ENCODE results near the gene CBS. TPM values are rescaled to one million over a fixed set of nuclear protein-coding genes. Genes with fewer than 3 reads are reported as not detected.
"Not testable (repeated sequence)": the region's sequence is repeated elsewhere in the genome, so short reads cannot be mapped to it uniquely, and the experiment has no call there.

The CBS gene
- total RNA-seq, 1 donor from 2014 or later: 92.3 TPM

- H3K27ac Mint-ChIP-seq (ENCODE audit: unreplicated experiment): not testable (repeated sequence)
Measured at GRCh38 chr21:43090947-43091346, 15.3 kb upstream of the CBS start.

GRCh38 chr21:43089463-43089862 lies 13.8 kb upstream of the CBS start:
- not testable (repeated sequence) for H3K36me3 Mint-ChIP-seq (ENCODE audit: low read depth); H3K9me3 Mint-ChIP-seq (ENCODE audit: low read depth); H3K4me1 Mint-ChIP-seq (ENCODE audit: low read depth); H3K4me3 Mint-ChIP-seq (ENCODE audit: unreplicated experiment); H3K27me3 Mint-ChIP-seq (ENCODE audit: low read depth); DNase-seq (ENCODE audit: low spot score); H3K27ac Mint-ChIP-seq (ENCODE audit: unreplicated experiment)

More at GRCh38 chr21:43090947-43091346, 15.3 kb upstream of the CBS start:
- DNase-seq (ENCODE audit: low spot score); H3K4me3 Mint-ChIP-seq (ENCODE audit: unreplicated experiment); H3K4me1 Mint-ChIP-seq (ENCODE audit: low read depth); H3K9me3 Mint-ChIP-seq (ENCODE audit: low read depth); H3K27me3 Mint-ChIP-seq (ENCODE audit: low read depth); H3K36me3 Mint-ChIP-seq (ENCODE audit: low read depth): not testable (repeated sequence)

- H3K27ac Mint-ChIP-seq (ENCODE audit: unreplicated experiment); H3K4me1 Mint-ChIP-seq (ENCODE audit: low read depth): not testable (repeated sequence)
Measured at GRCh38 chr21:43082587-43083300, 7.1 kb upstream of the CBS start.

GRCh38 chr21:43076643-43077042 lies 1.0 kb upstream of the CBS start:
- H3K27me3 Mint-ChIP-seq (ENCODE audit: low read depth); H3K27ac Mint-ChIP-seq (ENCODE audit: unreplicated experiment); DNase-seq (ENCODE audit: low spot score); H3K9me3 Mint-ChIP-seq (ENCODE audit: low read depth); H3K4me1 Mint-ChIP-seq (ENCODE audit: low read depth); H3K4me3 Mint-ChIP-seq (ENCODE audit: unreplicated experiment); H3K36me3 Mint-ChIP-seq (ENCODE audit: low read depth): not testable (repeated sequence)

More at GRCh38 chr21:43082587-43083300, 7.1 kb upstream of the CBS start:
- DNase-seq (ENCODE audit: low spot score); H3K4me3 Mint-ChIP-seq (ENCODE audit: unreplicated experiment); H3K36me3 Mint-ChIP-seq (ENCODE audit: low read depth); H3K9me3 Mint-ChIP-seq (ENCODE audit: low read depth); H3K27me3 Mint-ChIP-seq (ENCODE audit: low read depth): not testable (repeated sequence)

- not testable (repeated sequence) for H3K36me3 Mint-ChIP-seq (ENCODE audit: low read depth); H3K27me3 Mint-ChIP-seq (ENCODE audit: low read depth); H3K27ac Mint-ChIP-seq (ENCODE audit: unreplicated experiment); H3K4me1 Mint-ChIP-seq (ENCODE audit: low read depth); H3K9me3 Mint-ChIP-seq (ENCODE audit: low read depth); DNase-seq (ENCODE audit: low spot score); H3K4me3 Mint-ChIP-seq (ENCODE audit: unreplicated experiment)
Measured at GRCh38 chr21:43076023-43076637, 495 bp upstream of the CBS start.

- not testable (repeated sequence) for H3K4me1 Mint-ChIP-seq (ENCODE audit: low read depth); H3K36me3 Mint-ChIP-seq (ENCODE audit: low read depth); H3K27ac Mint-ChIP-seq (ENCODE audit: unreplicated experiment); H3K4me3 Mint-ChIP-seq (ENCODE audit: unreplicated experiment); H3K27me3 Mint-ChIP-seq (ENCODE audit: low read depth); H3K9me3 Mint-ChIP-seq (ENCODE audit: low read depth); DNase-seq (ENCODE audit: low spot score)
Measured at GRCh38 chr21:43074401-43075169, 1.1 kb downstream of the CBS start.

GRCh38 chr21:43072742-43073141 lies 2.9 kb downstream of the CBS start:
- not testable (repeated sequence) for H3K36me3 Mint-ChIP-seq (ENCODE audit: low read depth); H3K4me3 Mint-ChIP-seq (ENCODE audit: unreplicated experiment); H3K9me3 Mint-ChIP-seq (ENCODE audit: low read depth); H3K4me1 Mint-ChIP-seq (ENCODE audit: low read depth); H3K27ac Mint-ChIP-seq (ENCODE audit: unreplicated experiment); DNase-seq (ENCODE audit: low spot score); H3K27me3 Mint-ChIP-seq (ENCODE audit: low read depth)

GRCh38 chr21:43069682-43070081 lies 6.0 kb downstream of the CBS start:
- H3K27me3 Mint-ChIP-seq (ENCODE audit: low read depth); H3K9me3 Mint-ChIP-seq (ENCODE audit: low read depth); DNase-seq (ENCODE audit: low spot score); H3K4me1 Mint-ChIP-seq (ENCODE audit: low read depth); H3K36me3 Mint-ChIP-seq (ENCODE audit: low read depth); H3K27ac Mint-ChIP-seq (ENCODE audit: unreplicated experiment); H3K4me3 Mint-ChIP-seq (ENCODE audit: unreplicated experiment): not testable (repeated sequence)

- not testable (repeated sequence) for H3K4me1 Mint-ChIP-seq (ENCODE audit: low read depth); H3K27me3 Mint-ChIP-seq (ENCODE audit: low read depth); H3K27ac Mint-ChIP-seq (ENCODE audit: unreplicated experiment); H3K4me3 Mint-ChIP-seq (ENCODE audit: unreplicated experiment); DNase-seq (ENCODE audit: low spot score); H3K9me3 Mint-ChIP-seq (ENCODE audit: low read depth); H3K36me3 Mint-ChIP-seq (ENCODE audit: low read depth)
Measured at GRCh38 chr21:43068065-43068464, 7.6 kb downstream of the CBS start.

- H3K4me3 Mint-ChIP-seq (ENCODE audit: unreplicated experiment); DNase-seq (ENCODE audit: low spot score); H3K27ac Mint-ChIP-seq (ENCODE audit: unreplicated experiment); H3K9me3 Mint-ChIP-seq (ENCODE audit: low read depth); H3K36me3 Mint-ChIP-seq (ENCODE audit: low read depth); H3K4me1 Mint-ChIP-seq (ENCODE audit: low read depth); H3K27me3 Mint-ChIP-seq (ENCODE audit: low read depth): not testable (repeated sequence)
Measured at GRCh38 chr21:43066690-43067089, 8.9 kb downstream of the CBS start.

- H3K27me3 Mint-ChIP-seq (ENCODE audit: low read depth); DNase-seq (ENCODE audit: low spot score); H3K4me3 Mint-ChIP-seq (ENCODE audit: unreplicated experiment); H3K4me1 Mint-ChIP-seq (ENCODE audit: low read depth); H3K27ac Mint-ChIP-seq (ENCODE audit: unreplicated experiment); H3K36me3 Mint-ChIP-seq (ENCODE audit: low read depth); H3K9me3 Mint-ChIP-seq (ENCODE audit: low read depth): not testable (repeated sequence)
Measured at GRCh38 chr21:43065991-43066390, 9.6 kb downstream of the CBS start.

- not testable (repeated sequence) for H3K36me3 Mint-ChIP-seq (ENCODE audit: low read depth); H3K27ac Mint-ChIP-seq (ENCODE audit: unreplicated experiment); DNase-seq (ENCODE audit: low spot score); H3K4me3 Mint-ChIP-seq (ENCODE audit: unreplicated experiment); H3K4me1 Mint-ChIP-seq (ENCODE audit: low read depth); H3K27me3 Mint-ChIP-seq (ENCODE audit: low read depth); H3K9me3 Mint-ChIP-seq (ENCODE audit: low read depth)
Measured at GRCh38 chr21:43064265-43064917, 11.2 kb downstream of the CBS start.

All from chondrocyte (in vitro differentiated cells).